Caco-2 (cell line): ENCODE measurements around the gene HNRNPA2B1. TPM values are rescaled to one million over a fixed set of nuclear protein-coding genes. Genes with fewer than 3 reads are reported as not detected.

ENCODE experiments used
- BruUV-seq: library from RNA; stranded (reverse); fragments of 400-500 nt; replicated peaks from 2 replicates; lab custom pipeline; 2021; lab: Mats Ljungman, UMichigan
- CTCF ChIA-PET: fragments of 300-600 bp; sonication (Branson Sonifier 250); formaldehyde crosslinking; loops from one replicate; lab custom pipeline; 2022; ENCODE audit warnings: antibody characterized with exemption; lab: Charles Lee
- POLR2A ChIA-PET: fragments of 300-600 bp; sonication (Branson Sonifier 250); formaldehyde crosslinking; loops from one replicate; lab custom pipeline; 2022; ENCODE audit warnings: antibody characterized with exemption; lab: Charles Lee
- DNase-seq, 2 experiments: peaks; one replicate each; pipeline versions ENCODE4 v3.0.0 to v3.0.0-alpha.2; 2020 to 2022
- H3K27me3 ChIP-seq: replicated peaks from 2 replicates; pipeline ENCODE4 v1.6.0; 2011; ENCODE audit warnings: low read length; ENCODE audit not compliant: control insufficient read depth, insufficient read depth
- H3K36me3 ChIP-seq: 2 replicates; pipeline ENCODE4 v1.5.1; 2011; ENCODE audit warnings: low read length; ENCODE audit not compliant: control insufficient read depth, insufficient read depth
- H3K4me1 ChIP-seq: fragments of 250-450 bp; sonication (Bioruptor Pico); 2 replicates; pipeline ENCODE4 v1.5.1; 2020; ENCODE audit warnings: mild to moderate bottlenecking
- H3K4me3 ChIP-seq: 2 replicates; pipeline ENCODE4 v1.5.1; 2011; ENCODE audit warnings: low read depth, mild to moderate bottlenecking, control low read depth, low read length
- H3K9me3 ChIP-seq: fragments of 250-450 bp; sonication (Bioruptor Pico); 2 replicates; pipeline ENCODE4 v1.5.1; 2020; ENCODE audit warnings: mild to moderate bottlenecking, moderate library complexity
- H3K27ac Mint-ChIP-seq: one replicate; pipeline ENCODE4 v1.8.0; 2022; ENCODE audit warnings: mixed read lengths; ENCODE audit not compliant: unreplicated experiment
- H3K27me3 Mint-ChIP-seq: one replicate; pipeline ENCODE4 v1.8.0; 2022; ENCODE audit warnings: mixed read lengths; ENCODE audit not compliant: insufficient read depth, unreplicated experiment
- H3K36me3 Mint-ChIP-seq: one replicate; pipeline ENCODE4 v1.8.0; 2022; ENCODE audit warnings: mild to moderate bottlenecking, mixed read lengths; ENCODE audit not compliant: insufficient read depth, unreplicated experiment
- H3K4me1 Mint-ChIP-seq: one replicate; pipeline ENCODE4 v1.8.0; 2022; ENCODE audit warnings: low read depth, mixed read lengths; ENCODE audit not compliant: unreplicated experiment
- H3K4me3 Mint-ChIP-seq: one replicate; pipeline ENCODE4 v1.8.0; 2022; ENCODE audit warnings: mild to moderate bottlenecking, moderate library complexity, mixed read lengths; ENCODE audit not compliant: unreplicated experiment
- H3K9me3 Mint-ChIP-seq: one replicate; pipeline ENCODE4 v1.8.0; 2022; ENCODE audit warnings: mixed read lengths; ENCODE audit not compliant: unreplicated experiment
- CTCF ChIP-seq, 2 experiments: fragments of 200-600 bp in 1 of 2; IDR thresholded peaks; 1 replicate in 1 of 2; 2 replicates in 1 of 2; pipeline versions ENCODE4 v1.5.1 to v1.8.0; 2011 to 2022; ENCODE audit warnings: antibody characterized with exemption in 1 of 2, control low read depth in 1 of 2, inconsistent platforms in 1 of 2, low read depth in 1 of 2, low read length in 1 of 2, mild to moderate bottlenecking in 1 of 2, moderate library complexity in 1 of 2; ENCODE audit not compliant: insufficient read depth in 1 of 2, severe bottlenecking in 1 of 2, unreplicated experiment in 1 of 2
- intact Hi-C: fragments of 100-400 bp; cut with micrococcal nuclease; formaldehyde crosslinking; loops from one replicate; pipeline ENCODE4 v1.10.0; 2022; ENCODE audit not compliant: unreplicated experiment
- total RNA-seq: library from RNA; stranded (reverse); gene quantifications from 2 replicates; pipeline ENCODE4 v1.2.3, GENCODE V29; 2022

Gene HNRNPA2B1
- total RNA-seq, 1 experiment from 2014 or later: 799 TPM

DNA sequence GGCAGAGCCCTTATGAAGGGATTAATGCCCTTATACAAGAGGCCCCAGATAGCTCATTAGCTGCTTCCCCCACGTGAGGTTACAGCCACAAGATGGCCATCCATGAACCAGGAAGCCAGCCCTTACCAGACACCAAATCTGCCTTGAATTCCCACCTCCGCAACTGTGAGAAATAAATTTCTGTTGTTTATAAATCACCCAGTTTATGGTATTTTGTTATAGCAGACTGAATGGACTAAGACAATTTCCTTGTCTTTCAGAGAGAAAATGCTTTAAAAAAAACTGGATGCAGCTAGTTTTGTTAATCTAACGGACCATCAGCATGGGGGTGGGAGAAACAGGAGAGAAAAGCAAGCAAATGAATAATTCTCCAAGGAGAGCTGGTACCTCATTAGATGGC, 37.5 kb upstream of the HNRNPA2B1 start:
- H3K4me3 Mint-ChIP-seq: no peak overlapping the region
- ChIA-PET POLR2A (interaction anchor here (0.6 kb wide), 1 partner anchor 1503 kb away, joined by 7 read pairs; no protein-coding TSS in a partner anchor), CTCF (no interaction called here)
- TF ChIP-seq CTCF (IDR thresholded peaks at IDR 0.05; ENCODE audit: insufficient read depth in 1 of 2, low read depth in 1 of 2, low read length in 1 of 2, severe bottlenecking in 1 of 2, unreplicated experiment in 1 of 2): no peak
- no peaks in the 10 kb centered on the region for H3K9me3 Mint-ChIP-seq
- no peak overlapping the region for H3K4me3 ChIP-seq
- intact Hi-C loops: no loop called here
- no peaks in the 10 kb centered on the region for H3K9me3 ChIP-seq
- H3K27me3 Mint-ChIP-seq: peaks cover 3% of the 10 kb centered on the region
- no peaks in the 10 kb centered on the region for H3K4me1 Mint-ChIP-seq
- no peaks in the 10 kb centered on the region for H3K36me3 Mint-ChIP-seq
- DNase-seq: no peak
- H3K4me1 ChIP-seq: no peaks in the 10 kb centered on the region
- H3K36me3 ChIP-seq: no peaks in the 10 kb centered on the region
- no peaks in the 10 kb centered on the region for H3K27me3 ChIP-seq
- BruUV-seq: no TSS peak
- H3K27ac Mint-ChIP-seq: no peak overlapping the region

DNA sequence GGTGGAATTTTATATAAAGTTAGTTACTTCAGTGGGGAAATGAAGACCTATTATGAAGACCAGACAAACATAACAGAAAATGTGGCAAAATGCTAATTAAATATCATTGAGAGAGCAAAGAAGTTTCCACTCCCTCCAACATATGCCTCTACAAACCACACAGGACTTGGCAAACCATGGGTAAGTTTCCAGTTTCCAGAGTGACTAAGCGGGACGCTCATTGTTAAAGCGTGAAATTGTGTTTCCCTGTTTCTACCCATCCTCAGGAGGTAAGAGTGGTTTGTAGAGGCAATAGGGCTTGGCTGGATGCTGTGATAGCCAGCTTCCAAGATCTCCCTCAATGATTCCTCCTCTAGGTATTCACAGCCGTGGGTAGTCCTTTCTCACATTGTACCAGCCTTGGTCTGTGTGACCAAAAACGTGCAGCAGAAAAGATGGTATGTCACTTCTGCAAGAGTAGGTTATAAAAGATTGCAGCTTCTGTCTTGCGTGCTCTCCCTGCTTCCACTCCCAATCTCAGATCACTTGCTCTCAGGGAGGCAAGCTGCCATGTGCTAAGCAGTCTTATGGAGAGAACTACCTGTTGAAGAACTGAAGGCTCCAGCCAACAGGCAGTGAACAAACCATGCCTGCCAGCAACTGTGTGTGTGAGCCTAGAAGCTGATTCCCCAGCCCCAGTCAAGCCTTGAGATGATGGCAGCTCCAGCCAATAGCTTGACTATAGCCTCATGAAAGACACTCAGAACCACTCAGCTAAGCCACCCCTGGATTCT, 36.7 kb upstream of the HNRNPA2B1 start:
- CTCF ChIA-PET: no interaction called here
- intact Hi-C loops: no loop called here
- POLR2A ChIA-PET: no interaction called here

More for the DNA sequence above, 36.7 kb upstream of the HNRNPA2B1 start:
- Histone ChIP-seq H3K4me1 (no peaks in the 10 kb centered on the region), H3K9me3 (no peaks in the 10 kb centered on the region), H3K36me3 (no peaks in the 10 kb centered on the region), H3K27me3 (no peaks in the 10 kb centered on the region), H3K4me3 (no peak overlapping the region)
- Mint-ChIP-seq H3K27ac (no peak overlapping the region), H3K4me1 (no peaks in the 10 kb centered on the region), H3K9me3 (no peaks in the 10 kb centered on the region), H3K36me3 (no peaks in the 10 kb centered on the region), H3K27me3 (peaks cover 3% of the 10 kb centered on the region), H3K4me3 (no peak overlapping the region)
- no peak for DNase-seq
- BruUV-seq: no TSS peak
- TF ChIP-seq CTCF (IDR thresholded peaks at IDR 0.05; ENCODE audit: insufficient read depth in 1 of 2, low read depth in 1 of 2, low read length in 1 of 2, severe bottlenecking in 1 of 2, unreplicated experiment in 1 of 2): no peak
